MM.1S (cell line): ENCODE measurements around the gene OCIAD2.

Experiments
- DNase-seq: peaks from one replicate; pipeline ENCODE4 v3.0.0-alpha.2; 2015
- H2AFZ ChIP-seq: fragments of 300-600 bp; sonication (generic); 2 replicates; pipeline ENCODE4 v1.6.0; 2016; ENCODE audit warnings: antibody characterized with exemption, low read length
- H3F3A ChIP-seq: fragments of 300-600 bp; sonication (generic); 2 replicates; pipeline ENCODE4 v1.6.1; 2016; ENCODE audit warnings: mild to moderate bottlenecking, antibody characterized with exemption, low read length, moderate library complexity, mixed read lengths; ENCODE audit not compliant: insufficient read depth
- H3K27ac ChIP-seq: fragments of 300-600 bp; sonication (generic); 2 replicates; pipeline ENCODE4 v1.5.1; 2016; ENCODE audit warnings: mild to moderate bottlenecking, low read length
- H3K27me3 ChIP-seq: fragments of 300-600 bp; sonication (generic); replicated peaks from 2 replicates; pipeline ENCODE4 v1.6.0; 2016; ENCODE audit warnings: low read length; ENCODE audit not compliant: insufficient read depth
- H3K36me3 ChIP-seq: fragments of 300-600 bp; sonication (generic); replicated peaks from 2 replicates; pipeline ENCODE4 v1.6.1; 2016; ENCODE audit warnings: mild to moderate bottlenecking, low read length, mixed read lengths; ENCODE audit not compliant: insufficient read depth
- H3K4me1 ChIP-seq: fragments of 300-600 bp; sonication (generic); 2 replicates; pipeline ENCODE4 v1.6.1; 2016; ENCODE audit warnings: low read length, mixed read lengths
- H3K4me2 ChIP-seq: fragments of 300-600 bp; sonication (generic); 2 replicates; pipeline ENCODE4 v1.6.0; 2016; ENCODE audit warnings: low read depth, low read length
- H3K4me3 ChIP-seq: fragments of 300-600 bp; sonication (generic); 2 replicates; pipeline ENCODE4 v1.5.1; 2016; ENCODE audit warnings: low read length, mixed read lengths
- H3K79me2 ChIP-seq: fragments of 300-600 bp; sonication (generic); 2 replicates; pipeline ENCODE4 v1.6.1; 2016; ENCODE audit warnings: mixed run types, low read length, mixed read lengths
- H3K9ac ChIP-seq: fragments of 300-600 bp; sonication (generic); 2 replicates; pipeline ENCODE4 v1.6.1; 2016; ENCODE audit warnings: low read length, mixed read lengths
- H3K9me2 ChIP-seq: fragments of 300-600 bp; sonication (generic); replicated peaks from 2 replicates; pipeline ENCODE4 v1.6.1; 2016; ENCODE audit warnings: mild to moderate bottlenecking, low read length, mixed read lengths; ENCODE audit not compliant: insufficient read depth
- H3K9me3 ChIP-seq: fragments of 300-600 bp; sonication (generic); replicated peaks from 2 replicates; pipeline ENCODE4 v1.6.1; 2016; ENCODE audit warnings: mild to moderate bottlenecking, low read length, mixed read lengths; ENCODE audit not compliant: insufficient read depth
- H4K20me1 ChIP-seq: fragments of 300-600 bp; sonication (generic); 2 replicates; pipeline ENCODE4 v1.6.1; 2016; ENCODE audit warnings: mild to moderate bottlenecking, low read length, moderate library complexity, mixed read lengths; ENCODE audit not compliant: insufficient read depth
- CTCF ChIP-seq: fragments of 300-600 bp; sonication (generic); IDR thresholded peaks from 2 replicates; pipeline ENCODE4 v1.5.1; 2016; ENCODE audit warnings: antibody characterized with exemption, low read length, mixed read lengths
- EZH2 ChIP-seq: fragments of 300-600 bp; sonication (generic); optimal IDR thresholded peaks from 2 replicates; pipeline ENCODE3; 2017; ENCODE audit warnings: low read depth, mild to moderate bottlenecking, antibody characterized with exemption, low read length, mixed read lengths
- EZH2phosphoT487 ChIP-seq: fragments of 300-600 bp; sonication (generic); IDR thresholded peaks from 2 replicates; pipeline ENCODE4 v1.6.1; 2018; ENCODE audit warnings: antibody characterized with exemption, low read length

The OCIAD2 gene, protein sequence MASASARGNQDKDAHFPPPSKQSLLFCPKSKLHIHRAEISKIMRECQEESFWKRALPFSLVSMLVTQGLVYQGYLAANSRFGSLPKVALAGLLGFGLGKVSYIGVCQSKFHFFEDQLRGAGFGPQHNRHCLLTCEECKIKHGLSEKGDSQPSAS

DNA sequence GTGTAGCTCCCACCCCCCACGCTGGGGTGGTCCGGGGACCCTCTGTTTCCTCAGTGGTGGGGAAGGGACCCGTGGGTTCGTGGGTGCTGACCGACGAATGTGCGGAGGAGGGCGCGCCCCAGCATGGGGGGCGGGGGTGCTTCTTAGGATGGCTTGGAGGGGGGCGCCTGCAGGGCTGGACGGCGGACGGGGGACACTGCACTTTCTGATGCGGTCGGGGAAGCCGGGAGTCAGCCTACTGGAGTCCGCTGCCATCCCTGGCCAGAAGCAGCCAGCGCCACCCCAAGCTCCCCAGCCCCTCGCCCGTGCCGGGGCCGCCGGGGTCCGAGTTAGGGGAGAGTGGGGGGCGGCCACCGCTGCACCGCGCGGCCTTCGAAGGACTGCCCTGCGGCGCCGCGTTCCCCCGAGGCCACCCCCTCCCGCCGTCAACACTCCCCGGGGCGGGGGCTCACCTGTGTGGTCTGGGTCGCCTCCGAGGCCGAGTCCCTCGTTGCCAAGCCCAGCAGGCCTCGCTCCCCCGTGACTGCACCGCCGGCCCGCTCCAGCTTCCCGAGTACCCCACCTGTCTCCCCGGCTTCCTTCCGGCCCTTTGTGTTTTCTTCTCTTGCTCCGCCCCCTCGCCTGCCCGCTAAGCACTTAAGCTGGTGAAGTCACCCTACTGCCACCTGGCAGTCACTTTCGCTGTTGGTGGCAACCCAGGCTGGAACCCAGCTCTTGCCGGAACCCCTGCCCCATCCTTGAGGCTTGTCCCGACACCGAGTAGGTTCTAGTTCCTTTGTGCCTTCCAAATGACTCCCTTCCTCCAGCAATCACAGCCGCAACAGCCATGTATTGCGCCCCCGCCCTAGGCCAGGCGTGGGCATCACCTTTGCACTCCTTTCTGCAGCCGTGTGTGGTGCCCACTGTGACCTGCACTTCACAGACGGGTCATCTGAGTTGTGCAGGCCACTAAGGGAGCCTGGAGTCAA, at the start of gene OCIAD2:
OCIAD2 (minus strand) TSS at position 569 of the 968 bp plus-strand sequence. CDS start 2,225 bp downstream, outside the sequence.
- Histone ChIP-seq H3K9ac (peak within 1 kb of the TSS; percentile 72), H3K9me3 (no peaks in the 10 kb centered on the region), H2AFZ (peak within 1 kb of the TSS; percentile 62), H3F3A (no peaks in the 10 kb centered on the region; the same call in 1 of the 2 replicates), H3K9me2 (no peaks in the 10 kb centered on the region), H3K4me2 (peak within 1 kb of the TSS; percentile 94), H3K27ac (no peak within 1 kb of the TSS), H3K4me3 (peak within 1 kb of the TSS; percentile 76), H3K27me3 (no peaks in the 10 kb centered on the region), H3K36me3 (no peaks in the 10 kb centered on the region; the same call in 1 of the 2 replicates), H4K20me1 (no peaks in the 10 kb centered on the region), H3K4me1 (peaks cover 16% of the 10 kb centered on the region; the same call in 1 of the 2 replicates), H3K79me2 (peaks cover 9% of the 10 kb centered on the region)
- TF ChIP-seq EZH2phosphoT487 (no peak), CTCF (peak; percentile 41)
- DNase-seq: peak; percentile 93

DNA sequence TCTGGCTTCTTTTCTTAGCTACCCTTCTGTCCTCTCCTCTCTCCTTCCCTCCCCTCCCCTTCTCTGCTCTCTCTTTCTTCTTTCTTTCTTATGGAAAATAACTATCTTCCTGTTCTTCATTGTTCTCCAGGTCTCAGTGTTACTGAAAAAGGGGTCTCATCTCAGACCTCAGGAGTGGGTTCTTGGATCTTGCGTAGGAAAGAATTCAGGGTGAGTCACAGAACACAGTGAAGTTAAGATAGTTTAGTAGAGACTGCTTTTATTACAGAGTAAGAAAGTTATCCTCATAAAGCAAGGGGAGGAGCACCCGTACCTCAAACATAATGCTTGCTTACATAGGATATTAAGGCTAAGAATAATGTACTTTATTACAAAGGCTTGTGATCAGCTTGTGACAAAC, 47.7 kb upstream of the OCIAD2 start:
- Histone ChIP-seq H3K4me3 (no peak overlapping the region), H3K79me2 (no peaks in the 10 kb centered on the region), H3K27me3 (no peaks in the 10 kb centered on the region), H4K20me1 (no peaks in the 10 kb centered on the region), H3K9ac (no peak overlapping the region), H3K36me3 (no peaks in the 10 kb centered on the region), H3K9me3 (no peaks in the 10 kb centered on the region), H3K4me1 (no peaks in the 10 kb centered on the region), H3K9me2 (no peaks in the 10 kb centered on the region), H2AFZ (no peak overlapping the region), H3K27ac (no peak overlapping the region), H3K4me2 (no peak overlapping the region), H3F3A (no peaks in the 10 kb centered on the region)
- no peak for DNase-seq
- TF ChIP-seq CTCF (no peak), EZH2phosphoT487 (no peak), EZH2 (no peak)

- Histone ChIP-seq H3K4me3 (no peak overlapping the region), H3K9me3 (no peaks in the 10 kb centered on the region), H3K79me2 (no peaks in the 10 kb centered on the region), H3K4me1 (no peaks in the 10 kb centered on the region), H4K20me1 (no peaks in the 10 kb centered on the region), H3K36me3 (no peaks in the 10 kb centered on the region), H3K9ac (no peak overlapping the region), H3K4me2 (no peak overlapping the region), H3K9me2 (no peaks in the 10 kb centered on the region), H3K27me3 (no peaks in the 10 kb centered on the region), H3K27ac (no peak overlapping the region), H2AFZ (no peak overlapping the region), H3F3A (no peaks in the 10 kb centered on the region)
- TF ChIP-seq EZH2: no peak
- TF ChIP-seq CTCF: no peak
- no peak for TF ChIP-seq EZH2phosphoT487
- DNase-seq: no peak
Observed at GRCh38 chr4:48949518-48950219, 43.1 kb upstream of the OCIAD2 start.
